HG02610 (cell line): Measurements from ENCODE around the gene AGO1.

Experiments used
- ATAC-seq: cut with Tn5 transposase; IDR thresholded peaks from one replicate; pipeline ENCODE4 v1.9.1; 2021; ENCODE audit warnings: mild to moderate bottlenecking, moderate library complexity; ENCODE audit not compliant: unreplicated experiment

AGO1 gene

DNA sequence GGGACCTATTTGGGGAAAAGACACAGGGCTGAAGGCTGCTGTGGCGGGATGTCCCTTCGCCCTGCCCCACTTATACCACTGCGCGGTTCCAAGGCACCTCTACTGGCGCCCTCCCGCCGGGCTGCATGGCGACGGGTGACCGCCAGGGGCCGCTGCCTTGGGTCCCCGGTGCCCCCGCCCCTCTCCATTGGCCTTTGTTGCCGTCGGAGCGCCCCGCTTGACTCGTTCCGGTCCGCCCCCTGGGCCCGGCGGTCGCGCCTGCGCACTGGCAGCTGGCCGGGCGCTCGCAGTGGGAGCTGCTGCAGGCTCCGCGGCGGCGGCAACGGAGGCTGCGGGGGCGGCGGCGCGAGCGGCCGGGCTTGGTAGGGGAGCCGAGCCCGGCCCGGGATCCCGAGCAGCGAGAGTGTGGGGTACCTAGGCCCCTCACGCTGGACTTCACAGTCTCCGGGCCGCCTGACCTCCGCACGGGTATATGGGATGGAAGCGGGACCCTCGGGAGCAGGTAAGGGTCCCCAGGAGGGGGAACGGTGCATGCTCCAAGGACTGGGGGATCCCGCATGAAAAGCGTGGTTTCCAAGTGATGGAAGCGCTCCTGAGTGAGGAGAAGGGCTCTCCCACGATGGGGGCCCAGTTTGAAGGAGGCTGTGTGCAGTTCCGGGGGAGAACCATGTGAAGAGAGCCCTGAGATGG lies at the start of gene AGO1:
AGO1 (plus strand) TSS at position 265 of the 690 bp plus-strand sequence; CDS start at position 478, 213 bp downstream.
- peak; percentile 89 for ATAC-seq

DNA sequence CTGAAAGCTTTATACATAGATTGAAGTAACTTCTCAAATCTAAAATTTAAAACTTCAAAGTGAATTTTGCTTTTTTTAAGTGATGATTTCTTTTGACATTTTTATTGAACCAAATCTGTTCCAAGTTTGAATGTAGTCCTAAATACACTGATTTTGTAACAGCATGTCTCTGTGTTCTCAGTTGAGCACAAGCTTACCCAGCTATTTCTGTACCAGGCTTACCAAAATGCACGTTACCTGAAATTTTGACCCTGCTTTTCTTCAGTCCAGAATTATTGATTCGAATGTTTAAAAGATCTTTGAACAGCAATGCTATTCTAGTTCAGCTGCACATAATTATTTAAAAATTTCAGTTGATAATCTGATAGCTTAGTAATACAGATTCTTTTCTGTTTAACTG lies 49.6 kb upstream of the AGO1 start:
- no peak for ATAC-seq

DNA sequence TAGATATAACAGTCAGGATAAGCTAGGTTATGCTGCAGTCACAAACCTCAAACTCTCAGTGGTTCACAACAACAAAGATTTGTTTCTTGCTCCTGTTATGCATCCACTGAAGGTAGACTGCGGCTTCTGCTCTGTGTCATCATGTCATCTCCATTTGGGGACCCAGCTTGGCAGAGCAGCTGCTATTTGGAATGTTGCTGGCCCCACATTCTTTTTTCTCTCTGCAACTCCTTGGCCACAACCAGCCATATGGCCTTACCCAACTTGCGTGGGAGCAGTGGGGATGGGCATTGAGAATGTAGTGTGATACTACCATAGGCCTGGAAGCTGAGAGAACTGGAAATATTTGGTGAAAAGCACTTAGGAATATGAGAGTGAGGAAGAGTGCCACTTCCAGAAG lies 48.8 kb upstream of the AGO1 start:
- no peak for ATAC-seq

DNA sequence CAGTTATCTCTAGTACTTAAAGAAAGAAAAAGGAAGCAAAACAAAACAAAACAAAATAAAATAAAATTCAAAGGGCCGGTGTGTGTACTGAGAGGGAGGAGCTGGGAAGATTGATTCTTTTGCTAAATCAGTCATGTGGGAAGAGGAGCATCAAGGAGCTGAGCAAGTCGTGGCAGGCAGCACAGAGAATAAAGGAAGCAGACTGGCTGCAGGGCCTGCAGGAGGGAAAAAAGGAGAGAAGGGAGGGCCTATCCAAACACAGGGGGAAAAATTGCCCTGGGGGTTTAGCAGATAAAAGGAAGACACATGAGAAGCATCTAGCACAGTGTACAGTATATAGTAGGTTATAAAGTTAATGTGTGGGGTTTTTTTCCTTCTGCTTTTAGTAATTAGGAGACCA lies 47.6 kb upstream of the AGO1 start:
- no peak for ATAC-seq

DNA sequence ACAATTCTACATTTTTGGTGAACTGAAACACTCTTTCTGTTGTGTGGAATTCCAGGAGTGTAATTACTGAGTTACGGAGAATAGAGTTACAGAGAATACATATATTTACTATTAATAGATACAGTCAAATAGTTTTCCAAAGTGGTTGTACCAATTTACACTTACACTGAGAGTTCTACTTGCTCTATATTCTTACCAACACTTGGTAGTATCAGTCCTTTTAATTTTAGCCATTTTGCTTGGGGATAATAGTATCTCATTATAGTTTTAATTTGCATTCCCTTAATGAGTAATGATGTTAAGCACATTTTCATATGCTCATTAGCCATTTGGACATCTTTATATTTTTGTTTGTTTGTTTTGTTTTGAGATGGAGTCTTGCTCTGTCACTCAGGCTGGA lies 46.3 kb upstream of the AGO1 start:
- ATAC-seq = no peak

DNA sequence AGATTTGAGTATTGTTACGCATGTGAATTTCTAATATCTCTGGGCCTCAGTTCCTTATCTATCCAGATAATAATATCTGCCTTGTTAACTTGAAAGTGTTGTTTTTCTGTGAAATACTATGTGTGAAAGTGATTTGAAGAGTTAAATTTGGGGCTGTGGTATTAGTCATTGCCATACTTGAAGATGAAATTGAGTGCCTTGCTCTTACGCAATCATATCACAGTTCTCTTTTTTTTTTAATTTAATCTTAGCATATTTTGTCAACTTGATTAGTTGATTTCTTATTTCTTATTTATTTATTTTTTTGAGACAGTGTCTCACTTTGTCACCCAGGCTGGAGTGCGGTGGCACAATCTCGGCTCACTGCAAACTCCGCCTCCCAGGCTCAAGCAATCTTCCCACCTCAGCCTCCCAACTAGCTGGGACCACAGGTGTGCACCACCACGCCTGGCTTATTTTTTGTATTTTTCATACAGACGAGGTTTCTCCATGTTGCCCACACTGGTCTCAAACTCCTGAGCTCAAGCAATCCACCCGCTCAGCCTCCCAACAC lies 44.2 kb upstream of the AGO1 start:
- no peak for ATAC-seq

DNA sequence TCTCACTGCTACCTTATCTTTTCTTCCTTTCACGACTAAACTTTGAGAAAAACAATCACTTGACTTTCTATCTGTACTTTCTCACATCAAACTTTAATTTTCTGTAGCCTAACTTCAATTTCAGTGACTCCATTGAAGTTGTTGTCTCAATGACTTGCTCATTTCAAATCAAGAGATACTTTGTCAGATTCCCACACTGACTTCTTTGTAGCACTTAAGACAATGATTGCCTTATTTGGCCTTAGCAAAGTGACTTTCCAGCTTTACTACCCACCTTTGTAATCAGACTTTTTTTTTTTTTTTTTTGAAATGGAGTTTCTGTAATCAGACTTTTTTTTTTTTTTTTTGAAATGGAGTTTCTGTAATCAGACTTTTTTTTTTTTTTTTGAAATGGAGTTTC lies 38.2 kb upstream of the AGO1 start:
- no peak for ATAC-seq

DNA sequence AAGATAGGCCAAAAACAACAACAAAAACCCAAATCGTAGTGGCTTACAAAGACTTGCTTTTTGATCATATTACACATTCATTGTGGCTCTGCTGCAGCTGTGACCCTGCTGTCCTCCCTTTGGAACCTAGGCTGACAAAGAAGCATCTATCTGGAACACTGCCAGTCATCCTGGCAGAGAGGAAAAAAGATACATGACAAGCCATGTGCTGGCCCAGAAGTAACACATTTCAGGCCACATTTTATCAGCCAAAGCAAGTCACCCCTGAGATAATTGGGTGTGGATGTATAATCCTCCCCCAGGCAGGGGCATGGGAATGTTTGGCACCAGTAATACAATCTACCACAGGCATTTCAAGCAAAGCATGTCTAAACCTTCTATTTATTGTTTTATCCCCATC lies 37.2 kb upstream of the AGO1 start:
- no peak for ATAC-seq

DNA sequence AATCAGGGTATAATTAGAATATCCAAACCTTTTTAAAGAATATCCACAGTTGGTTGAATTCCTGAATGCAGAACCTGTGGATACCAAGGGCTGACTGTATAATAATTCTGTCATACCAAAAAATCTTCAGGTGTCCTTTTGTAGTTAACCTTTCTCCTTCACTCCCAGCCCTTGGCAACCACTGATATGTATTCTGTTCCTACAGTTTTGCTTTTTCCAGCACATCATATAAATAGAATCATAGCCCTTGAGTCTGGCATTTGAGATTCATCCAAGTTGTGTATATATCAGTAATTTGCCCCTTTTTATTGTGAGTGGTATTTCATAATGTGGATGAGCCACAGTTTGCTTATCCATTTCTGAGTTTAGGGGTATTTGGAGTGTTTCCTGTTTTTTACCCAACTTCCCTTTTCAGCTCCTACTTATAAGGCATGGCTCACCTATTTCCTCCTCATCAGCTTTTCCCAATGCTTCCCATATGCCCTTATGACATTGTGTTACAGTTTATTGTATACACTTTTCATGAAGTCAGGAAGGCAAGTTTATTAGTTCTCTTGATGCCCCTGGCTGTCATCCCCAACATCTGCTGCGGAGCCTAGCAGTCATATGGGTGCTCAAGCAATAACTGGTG lies 35.0 kb upstream of the AGO1 start:
- no peak for ATAC-seq

DNA sequence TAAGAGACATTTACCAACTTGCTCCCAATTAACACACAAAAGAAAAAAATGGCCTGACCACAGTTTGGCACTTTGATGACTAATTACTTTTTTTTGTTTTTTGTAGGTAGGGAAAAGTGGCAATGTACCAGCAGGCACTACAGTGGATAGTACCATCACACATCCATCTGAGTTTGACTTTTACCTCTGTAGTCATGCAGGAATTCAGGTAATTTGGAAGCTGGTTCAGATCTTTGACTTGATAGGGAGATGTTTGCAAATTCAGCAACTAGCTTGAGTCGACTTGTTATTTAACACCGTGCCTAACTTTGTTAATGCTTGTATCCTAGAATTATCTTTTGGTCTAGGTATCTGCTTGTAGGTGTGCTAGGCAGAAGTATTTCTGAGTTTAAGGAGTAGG lies 33.0 kb upstream of the AGO1 start:
- ATAC-seq = no peak

DNA sequence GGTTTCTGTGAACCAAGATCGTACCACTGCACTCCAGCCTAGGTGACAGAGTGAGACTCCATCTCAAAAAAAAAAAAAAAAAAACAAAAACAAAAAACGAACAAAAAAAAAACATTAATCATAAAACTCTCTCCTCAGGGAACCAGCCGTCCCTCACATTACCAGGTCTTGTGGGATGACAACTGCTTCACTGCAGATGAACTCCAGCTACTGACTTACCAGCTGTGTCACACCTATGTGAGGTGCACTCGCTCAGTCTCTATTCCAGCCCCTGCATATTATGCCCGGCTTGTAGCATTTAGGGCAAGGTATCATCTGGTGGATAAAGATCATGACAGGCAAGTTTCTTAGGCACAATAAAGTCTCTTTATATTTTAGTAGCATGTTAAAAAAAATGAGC lies 32.3 kb upstream of the AGO1 start:
- ATAC-seq = no peak

DNA sequence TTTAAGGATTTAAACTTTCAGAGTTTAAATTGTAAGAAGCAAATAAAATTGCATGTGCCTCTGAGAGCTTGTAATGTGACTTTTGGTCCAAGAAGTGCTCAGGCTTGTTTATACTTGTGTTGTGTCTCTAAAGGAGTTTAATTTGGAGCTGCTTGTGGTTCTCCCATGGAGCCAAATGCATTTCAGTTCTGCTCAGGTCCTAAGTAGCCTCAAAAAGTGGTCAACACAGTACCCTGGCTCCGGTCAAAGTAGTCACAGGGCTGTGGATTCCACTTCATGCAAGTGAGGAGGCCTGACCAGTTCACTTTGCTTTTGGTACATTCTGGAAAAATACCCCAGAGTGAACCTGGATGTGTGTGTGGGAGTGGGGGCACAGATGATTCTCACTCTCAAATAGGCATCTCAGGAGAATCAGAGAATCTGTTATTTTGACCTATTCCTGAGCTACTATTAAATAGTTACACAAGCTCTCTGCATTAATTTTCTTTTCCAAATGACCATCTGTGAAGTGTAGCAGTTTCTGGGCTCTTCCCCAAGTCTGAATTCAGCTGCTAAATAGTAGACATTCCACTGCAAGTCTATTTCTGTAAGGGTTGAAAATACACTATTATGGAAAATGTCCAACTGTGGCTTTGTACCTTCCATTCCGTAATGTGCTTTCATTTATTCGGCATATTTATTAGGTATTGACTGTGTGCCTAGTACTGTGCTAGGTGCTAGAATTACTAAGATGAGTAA lies 31.7 kb upstream of the AGO1 start:
- ATAC-seq = no peak

DNA sequence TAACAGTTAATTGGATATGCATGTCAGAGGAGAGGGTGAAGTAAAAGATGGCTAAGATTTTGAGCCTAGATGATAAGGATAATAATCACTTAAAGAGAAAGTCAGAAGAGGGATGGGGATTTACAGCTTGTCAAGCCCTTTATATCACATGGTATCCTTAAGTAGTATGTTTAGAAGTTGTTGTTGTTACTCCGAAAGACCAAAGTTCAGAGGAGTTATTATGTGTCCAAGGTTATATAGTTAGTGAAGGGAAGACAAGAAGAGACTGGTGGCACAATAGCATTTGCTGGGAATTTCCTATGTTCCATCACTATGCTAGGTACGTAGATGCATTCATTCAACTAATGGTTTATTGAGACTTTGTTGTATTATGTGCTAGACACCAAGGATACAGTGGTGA lies 30.8 kb upstream of the AGO1 start:
- no peak for ATAC-seq

DNA sequence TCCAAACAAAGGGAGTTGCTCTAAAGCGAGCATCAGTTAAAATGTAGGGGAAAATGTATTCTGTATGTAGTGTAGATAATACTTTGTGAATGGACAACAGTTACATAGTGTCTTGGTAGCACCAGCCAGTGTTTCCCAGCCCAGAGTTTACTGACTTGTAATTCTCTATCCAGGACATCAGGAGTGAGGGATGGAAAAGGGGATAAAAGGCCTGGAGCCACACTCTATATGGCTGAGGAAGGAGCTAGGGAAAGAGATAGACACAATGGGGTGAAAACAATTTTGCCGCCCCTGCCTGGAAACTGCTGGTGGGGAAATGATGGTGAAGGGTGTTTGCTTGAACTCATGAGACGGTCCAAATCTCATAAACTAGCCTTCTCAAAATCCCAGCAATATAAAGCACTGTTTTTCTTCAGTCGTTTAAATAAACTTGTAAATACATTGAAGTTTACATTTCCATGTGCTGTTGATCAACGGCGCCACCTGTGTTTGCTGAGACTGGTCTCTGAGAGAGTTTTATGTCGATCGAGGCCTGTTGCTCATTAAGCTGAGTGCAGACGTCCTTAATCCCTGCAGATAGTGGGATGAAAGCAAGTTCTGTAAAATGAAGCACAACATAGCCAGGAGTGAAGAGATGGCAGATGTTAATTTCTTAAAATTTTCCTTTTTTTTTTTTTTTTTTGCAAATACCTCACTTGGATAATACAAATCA lies 27.9 kb upstream of the AGO1 start:
- ATAC-seq = no peak

DNA sequence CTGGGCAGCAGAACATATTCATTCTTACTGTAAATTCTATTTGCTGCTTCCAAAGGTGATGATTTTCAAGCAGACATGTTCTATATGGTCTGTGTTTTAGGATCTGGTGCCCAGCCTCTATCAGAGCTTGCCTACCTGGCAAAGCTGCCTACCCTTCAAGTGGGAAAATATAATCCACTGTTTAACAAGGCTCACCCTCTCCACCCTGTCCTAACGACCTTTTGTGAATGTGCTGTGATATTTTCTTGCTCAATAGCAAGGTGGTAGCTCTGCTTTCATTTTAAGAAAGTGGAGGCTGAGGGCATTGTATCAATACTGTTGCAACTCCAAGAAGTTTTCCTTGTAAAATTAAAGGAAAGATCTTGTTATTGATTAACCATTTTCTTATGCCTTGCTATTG lies 26.0 kb upstream of the AGO1 start:
- no peak for ATAC-seq

DNA sequence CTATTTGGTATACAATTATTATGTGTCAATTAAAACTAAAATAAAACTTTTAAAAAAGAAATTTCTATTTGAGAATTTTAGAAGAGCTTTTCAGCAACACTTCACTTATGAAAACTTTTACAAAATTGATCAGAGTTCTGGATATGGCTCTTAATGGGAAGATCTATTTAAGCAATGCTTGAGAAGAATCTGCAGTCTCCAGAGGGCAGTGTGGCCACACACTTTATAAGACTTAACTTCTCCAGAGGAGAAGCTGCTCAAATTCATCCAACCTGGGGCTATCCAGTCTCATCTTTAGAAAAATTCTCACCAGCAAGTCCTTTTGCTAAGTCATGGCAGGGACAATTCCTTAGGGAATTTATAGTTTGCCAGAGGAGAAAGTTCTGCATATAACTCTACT lies 25.2 kb upstream of the AGO1 start:
- ATAC-seq = no peak

DNA sequence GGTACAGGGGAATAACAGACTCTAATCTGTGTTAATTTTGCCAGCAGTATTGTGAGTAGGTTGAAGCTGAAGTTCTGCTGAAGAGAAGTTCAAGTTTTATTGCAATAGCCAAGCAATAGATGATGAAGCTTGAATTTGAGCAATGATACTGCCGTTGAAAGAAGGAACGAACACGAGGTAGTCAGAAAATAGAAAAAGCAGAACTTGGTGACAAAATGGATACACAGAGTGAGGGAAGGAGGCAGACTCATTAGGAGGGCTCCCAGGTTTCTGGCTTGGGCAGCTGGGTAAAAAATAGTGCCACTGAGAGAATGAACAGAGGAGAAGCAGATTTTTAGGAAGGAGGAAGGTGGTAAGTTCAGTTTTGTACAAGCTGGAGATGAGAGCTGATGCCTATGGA lies 22.3 kb upstream of the AGO1 start:
- ATAC-seq = no peak

DNA sequence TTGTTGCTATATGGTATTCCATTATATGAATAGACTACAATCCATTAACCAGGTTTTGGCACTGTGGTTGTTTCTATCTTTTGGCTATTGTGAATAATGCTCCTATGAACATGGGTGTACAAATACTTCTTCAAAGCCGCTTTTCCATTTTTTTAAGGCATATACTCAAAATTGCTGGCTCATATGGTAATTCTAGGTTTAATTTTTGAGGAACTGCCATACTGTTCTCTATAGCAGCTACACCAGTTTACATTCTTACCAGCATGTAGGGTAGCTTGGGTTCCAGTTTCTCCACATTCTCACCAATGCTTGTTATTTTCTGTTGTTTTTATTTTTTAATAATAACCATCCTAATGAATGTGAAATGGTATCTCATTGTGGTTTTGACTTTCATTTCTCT lies 19.9 kb upstream of the AGO1 start:
- ATAC-seq = no peak

DNA sequence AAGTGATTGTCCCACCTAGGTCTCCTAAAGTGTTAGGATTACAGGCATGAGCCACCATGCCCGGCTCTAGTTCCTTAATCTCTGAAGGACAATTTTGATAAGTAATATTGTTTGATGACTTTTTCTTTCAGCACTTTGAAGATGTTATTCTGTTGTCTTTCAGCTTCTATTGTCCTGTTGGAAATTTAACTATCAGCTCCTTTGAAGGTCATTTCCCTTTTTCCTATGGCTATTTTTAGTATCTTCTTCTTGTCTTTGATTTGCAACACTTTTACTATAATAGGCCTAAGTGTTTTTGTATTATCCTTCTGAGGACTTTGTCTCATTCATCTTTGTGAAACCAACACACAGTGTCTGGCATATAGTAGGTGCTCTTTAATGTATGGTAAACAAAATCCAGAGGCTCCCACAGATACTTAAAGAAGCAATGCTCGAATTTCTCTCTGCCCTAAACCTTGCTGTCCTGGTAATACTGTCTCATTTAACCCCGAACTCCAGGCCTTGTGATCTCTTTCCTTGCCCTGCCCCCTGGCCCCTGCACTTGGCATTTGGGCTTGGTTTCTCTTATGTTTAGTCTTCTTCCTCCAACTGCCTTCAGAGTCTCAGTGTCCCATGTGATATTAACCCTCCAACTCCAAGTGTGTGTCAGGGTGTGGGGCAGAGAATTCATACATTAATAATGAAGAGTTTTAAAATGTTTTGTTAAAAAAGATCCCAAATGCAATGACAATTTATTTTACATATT lies 19.0 kb upstream of the AGO1 start:
- ATAC-seq = no peak

DNA sequence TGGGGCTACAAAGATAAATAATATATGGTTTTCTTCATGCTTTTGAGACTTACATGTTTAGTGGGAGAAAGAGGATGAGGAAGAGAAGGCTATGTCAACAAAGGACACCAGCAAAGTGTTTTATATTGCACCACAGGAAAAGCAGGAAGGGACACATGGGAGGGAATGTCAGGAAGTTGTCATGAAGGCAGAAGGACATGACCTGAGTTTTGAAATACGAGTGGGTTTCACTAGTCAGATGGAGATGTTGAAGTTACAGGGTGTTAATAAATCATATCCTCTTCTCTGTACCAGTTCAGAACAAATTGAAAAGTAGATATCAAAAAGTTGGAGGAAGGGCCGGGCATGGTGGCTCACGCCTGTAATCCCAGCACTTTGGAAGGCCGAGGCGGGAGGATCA lies 18.2 kb upstream of the AGO1 start:
- no peak for ATAC-seq

DNA sequence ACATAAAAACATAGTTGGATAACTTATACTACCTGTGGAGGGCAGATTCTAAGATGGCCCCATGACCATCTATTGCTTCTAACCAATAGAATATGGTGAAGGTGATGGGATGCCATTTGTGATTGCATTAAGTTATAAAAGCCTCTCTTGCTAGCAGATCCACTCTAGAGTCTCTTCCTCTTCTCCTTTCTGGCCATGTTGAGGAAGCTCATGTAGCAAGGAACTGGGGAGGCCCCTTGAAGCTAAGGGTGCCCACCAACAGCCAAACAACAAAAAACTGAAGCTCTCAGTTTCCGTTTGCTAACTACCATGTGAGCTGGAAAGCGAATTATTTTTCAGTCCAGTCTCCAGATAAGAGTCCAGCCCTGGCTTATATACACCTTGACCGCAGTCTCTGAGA lies 16.0 kb upstream of the AGO1 start:
- no peak for ATAC-seq
